CD4-positive, alpha-beta T cell treated with Interleukin-6 for 4 hours (primary cell): ENCODE measurements around the gene FANCG.

Experiments used
- DNase-seq: peaks from one replicate; pipeline ENCODE4 v3.0.0-alpha.2; 2020; ENCODE audit warnings: mixed read lengths

Gene FANCG

DNA sequence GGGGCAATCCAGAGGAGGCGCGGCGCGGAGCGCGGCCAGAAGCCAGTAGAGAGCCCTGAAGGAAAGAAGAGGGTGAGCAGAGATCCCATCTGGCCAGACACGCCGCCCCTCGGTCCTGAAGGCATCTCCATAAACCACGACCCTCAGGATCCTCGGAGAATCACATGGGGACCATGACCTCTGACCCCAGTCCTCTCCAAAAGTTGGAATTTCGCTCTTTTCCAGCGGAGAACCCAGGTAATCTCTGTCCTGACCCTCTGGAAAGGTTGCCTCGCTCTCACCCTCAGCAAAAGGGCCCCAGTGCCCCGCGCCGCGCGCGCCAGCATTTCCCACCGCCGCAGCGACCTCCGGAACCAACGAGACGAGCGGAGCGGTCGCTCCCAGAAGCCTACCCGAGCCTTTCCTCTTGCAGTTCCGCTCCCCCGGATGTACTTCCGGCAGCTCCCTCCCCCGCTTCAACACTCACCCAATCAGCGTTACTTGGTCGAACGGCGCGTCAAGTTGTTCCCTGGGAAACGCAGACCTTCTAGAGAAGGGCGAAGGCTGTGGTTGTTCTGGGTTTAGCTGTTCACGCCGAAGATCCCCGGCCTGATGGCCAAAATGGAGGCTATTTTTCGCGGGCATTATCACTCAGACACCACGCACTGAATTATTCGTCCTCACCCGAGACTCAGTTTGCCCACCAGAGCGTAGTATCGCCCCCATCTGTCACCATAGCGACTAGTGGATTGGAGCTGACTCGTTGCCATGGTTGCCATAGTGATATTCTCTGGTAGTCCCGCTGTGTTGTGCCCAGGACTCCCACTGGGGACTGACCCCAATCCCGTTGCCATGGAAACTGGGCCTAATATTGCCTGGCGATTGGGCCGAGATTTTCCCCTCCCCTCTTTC lies 23.3 kb upstream of the FANCG start, which contains the start of gene STOML2:
TSS of gene STOML2 (minus strand) at position 363 of the 891 bp plus-strand sequence. CDS start at position 326, 37 bp downstream.
- peak; percentile 93 for DNase-seq

DNA sequence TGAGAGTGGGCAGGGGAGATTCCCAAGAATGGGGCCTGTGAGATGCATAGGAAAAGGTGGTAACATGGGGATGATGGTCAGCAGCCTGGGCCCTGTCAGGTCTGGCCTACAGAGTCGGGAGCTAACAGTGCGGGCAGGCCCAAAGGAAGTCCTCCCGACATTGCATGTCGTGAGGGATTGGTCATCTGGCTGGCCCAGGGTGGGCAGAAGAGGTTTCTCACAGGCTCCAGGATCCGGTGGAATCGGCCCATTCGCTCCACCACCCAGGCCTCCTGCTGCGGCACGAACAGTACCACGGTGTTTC lies 22.7 kb upstream of the FANCG start:
- DNase-seq = no peak

DNA sequence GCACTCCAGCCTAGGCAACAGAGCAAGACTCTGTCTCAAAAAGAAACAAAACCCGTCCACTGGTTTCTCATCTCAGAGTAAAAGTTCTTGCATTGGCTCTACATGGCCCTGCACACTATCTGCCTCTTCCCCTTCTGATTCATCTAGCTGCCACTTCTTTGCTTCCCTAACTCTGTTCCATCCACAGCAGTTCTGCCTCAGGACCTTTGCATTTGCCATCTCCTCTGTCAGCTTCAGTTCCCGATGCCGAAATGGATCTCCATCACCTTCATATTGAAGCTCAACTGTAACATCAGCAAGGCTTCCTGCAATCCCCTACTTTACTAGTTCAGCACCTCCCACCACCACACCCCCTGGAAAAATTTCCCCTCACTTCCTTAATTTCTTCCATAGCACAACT lies 17.8 kb upstream of the FANCG start:
- no peak for DNase-seq

DNA sequence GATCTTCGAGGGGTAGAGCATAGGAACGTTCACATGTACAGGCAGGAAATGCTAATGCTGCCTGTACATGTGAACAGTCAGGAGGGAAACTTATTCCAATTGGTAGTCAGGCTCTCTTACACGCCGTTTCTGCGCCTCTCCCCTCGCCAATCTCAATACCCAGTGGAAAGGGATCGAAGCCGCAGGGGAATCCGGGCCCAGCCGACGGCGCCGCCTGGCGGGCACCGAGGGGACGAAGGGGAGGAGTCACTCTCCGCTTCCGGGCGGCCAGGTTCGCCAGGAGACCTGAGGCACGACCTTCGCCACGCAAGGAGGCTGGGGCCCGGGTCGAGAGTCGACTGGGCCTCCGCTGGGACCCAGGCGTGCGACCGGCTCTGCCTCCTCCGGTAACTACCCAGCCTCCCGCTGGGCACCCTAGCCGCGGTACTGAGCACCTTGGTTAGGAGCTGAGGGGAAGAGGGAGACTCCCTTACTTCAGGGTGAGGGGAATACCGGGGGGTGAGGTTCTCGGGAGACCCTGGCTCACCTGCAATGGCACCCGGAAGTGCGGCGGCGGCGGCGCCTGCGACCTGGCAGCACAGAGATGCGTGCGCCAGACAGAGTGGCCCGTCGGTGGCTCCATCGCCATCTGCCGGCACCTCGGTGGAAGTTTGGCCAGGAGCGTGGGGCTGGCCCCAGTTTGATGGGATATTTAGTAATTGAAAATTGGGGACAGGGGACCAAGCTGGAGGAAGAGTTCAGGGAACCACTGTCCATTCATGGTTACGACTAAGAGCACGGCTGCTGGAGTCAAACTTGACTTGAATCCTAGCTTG lies 16.5 kb upstream of the FANCG start, which contains the start of gene PIGO:
TSS of gene PIGO (minus strand) at position 557 of the 815 bp plus-strand sequence. CDS start 1,026 bp downstream, outside the sequence.
- DNase-seq = peak; percentile 94

DNA sequence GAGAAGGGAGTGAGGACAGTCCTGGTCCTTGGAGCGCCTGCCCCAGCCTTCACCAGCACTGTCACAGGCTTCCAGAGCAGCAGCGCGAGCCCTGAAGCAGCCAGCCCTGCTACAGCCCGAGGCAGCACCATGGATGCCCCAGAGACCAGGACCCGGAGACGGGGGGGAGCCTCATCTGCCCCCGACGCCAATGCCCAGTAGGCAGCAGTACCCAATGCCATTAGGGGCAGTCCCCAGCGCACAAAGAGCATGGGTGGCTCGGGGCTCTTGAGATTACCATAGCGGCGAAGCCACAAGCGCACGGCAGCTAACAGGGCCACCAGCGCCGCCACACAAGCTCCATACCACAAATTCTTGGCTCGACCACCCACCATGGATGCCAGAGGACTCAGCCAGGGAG lies 11.8 kb upstream of the FANCG start:
- DNase-seq = no peak

DNA sequence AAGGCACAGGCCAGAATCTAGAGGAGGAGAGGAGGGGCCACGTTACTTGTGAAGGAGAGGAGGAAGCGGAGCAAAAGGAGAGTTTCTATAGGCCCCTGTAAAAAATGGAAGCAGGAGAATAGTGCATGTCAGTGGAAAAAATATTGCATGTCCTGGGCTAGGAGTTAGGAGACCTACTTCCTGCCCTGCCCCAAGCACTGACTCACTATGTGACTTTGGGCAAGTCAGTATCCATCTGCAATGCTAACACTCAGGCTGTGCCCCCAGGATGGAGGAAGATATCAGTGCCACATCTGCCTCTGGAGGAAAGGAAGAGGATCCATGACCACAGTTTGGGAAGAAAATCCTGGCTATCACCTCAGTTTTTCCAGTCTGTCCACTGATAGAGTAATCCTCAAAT lies 9.7 kb upstream of the FANCG start:
- DNase-seq = no peak

DNA sequence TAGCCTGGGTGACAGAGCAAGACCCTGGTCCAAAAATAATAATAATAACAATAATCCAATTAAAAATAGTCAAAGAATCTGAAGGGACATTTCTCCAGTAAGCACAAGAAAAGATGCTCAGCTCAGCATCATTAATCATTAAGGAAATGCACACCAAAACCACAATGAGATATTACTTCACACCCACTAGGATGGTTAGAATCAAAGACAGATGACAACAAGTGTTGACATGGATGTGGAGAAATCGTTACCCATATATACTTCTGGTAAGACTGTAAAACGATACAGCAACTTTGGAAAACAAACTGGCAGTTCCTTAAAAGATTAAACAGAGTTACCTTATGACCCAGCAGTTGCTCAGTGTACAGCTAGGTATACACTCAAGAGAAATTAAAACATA lies 5.3 kb upstream of the FANCG start:
- DNase-seq = no peak

DNA sequence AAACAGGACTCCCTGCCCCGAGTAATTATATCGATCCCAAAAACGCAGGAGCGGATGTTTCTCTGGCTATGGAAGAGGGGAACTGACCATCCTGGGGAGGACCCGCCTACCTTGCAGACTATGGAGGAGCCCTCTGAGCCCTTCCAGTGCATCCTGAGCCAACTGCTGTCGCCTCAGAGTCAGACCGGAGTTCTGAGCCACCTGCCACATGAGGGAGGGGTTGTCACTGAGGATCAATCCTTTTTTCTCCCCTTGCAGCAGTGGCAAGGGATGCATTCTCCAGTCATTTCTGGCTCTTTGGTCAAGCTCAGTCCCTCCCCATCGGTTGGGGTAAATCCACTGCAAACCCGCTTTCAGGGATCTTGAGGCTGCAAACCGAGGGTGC lies 709 bp downstream of the FANCG start:
- no peak for DNase-seq

DNA sequence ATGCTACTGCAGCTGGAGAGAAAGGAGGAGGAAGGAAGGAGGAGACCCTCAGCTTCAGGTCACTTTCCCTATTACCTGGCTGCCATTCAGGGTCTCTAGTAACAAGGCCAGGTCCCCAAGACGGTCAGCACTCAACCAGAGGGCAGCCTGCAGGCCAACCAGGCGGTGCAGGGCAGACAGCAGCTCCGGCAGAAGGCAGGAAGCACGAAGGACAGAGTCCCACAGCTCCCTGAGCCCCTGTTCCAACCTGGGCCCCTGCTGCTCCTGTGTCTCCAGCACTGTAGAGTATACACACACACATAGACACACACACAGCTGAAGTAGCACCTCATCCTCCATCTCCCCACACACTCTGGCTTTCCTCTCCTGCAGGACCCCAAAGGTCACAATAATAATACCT lies 1.7 kb downstream of the FANCG start:
- no peak for DNase-seq

DNA sequence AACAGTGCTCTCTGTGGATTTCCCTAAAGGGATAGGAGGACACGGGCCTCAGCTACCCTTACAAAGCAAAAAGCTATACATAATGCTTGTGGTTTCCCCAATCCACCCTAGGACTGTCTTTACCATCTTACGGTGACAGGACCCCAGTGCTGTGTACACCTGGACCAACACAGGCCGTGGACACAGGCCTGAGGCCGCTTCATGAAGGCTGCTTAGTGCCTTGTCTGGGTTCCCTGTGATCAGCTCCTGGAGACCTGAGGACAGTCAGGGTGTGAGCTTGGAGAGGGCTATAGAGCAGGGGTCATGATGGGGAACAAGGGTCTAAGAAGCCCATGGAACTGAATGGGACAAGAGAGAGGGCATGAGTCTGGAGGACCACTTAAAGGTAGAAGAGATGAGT lies 2.9 kb downstream of the FANCG start:
- no peak for DNase-seq

DNA sequence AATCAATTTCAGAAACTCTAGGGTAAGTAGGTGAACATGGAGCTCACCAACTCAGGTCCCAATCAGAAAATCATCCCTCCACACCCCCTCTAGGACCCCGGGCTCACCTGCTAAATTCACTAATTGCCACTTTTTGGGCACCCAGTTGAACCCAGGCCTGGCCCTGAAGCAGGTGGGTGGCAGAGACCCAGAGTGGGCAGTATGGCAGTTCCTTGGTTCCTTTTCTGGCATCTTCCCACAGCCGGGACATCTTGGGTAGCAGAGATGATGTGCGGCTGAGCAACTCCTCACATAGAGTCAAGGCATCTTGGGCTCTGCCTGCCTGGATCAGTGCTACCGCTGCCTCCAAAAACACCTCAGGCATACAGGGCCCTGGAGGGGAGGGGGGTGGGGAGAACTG lies 4.4 kb downstream of the FANCG start:
- DNase-seq = no peak

DNA sequence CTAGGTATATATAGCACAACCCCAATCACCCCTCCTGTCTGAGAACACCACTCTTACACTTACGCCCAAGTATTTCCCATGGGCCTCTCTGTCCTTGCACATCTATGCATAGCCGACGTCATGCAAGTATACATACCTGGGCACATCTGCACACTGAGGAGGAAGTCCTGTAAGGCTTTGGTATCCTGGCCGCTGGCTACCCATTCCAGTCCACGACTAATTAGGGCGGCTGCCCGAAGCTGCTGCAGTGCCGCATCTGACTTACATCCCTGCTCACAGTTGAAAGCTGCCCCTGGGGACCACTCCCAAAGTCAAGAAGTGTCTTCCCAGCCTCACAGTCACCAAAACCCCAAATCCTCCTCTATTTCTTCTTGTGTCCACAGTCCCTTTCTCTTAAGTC lies 5.0 kb downstream of the FANCG start:
- no peak for DNase-seq

DNA sequence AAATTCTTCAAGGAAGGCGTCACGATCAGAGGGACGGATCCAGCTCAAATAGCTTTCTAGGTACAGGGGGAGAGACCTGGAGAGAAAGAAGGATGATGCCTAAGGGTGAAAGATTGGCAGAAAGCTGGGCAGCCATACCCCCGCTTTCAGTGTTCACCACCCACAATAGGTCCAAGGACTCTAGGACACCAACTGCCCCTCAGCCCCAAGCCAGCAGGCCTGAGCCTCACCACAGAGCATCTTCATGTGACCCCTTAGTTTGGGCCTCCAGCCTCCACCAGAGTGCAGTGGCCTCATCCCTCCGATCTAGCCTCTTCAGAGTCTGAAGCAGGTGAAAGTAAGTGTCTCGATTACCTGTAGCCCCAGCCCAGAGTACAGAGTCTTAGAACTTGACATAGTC lies 5.6 kb downstream of the FANCG start:
- no peak for DNase-seq

DNA sequence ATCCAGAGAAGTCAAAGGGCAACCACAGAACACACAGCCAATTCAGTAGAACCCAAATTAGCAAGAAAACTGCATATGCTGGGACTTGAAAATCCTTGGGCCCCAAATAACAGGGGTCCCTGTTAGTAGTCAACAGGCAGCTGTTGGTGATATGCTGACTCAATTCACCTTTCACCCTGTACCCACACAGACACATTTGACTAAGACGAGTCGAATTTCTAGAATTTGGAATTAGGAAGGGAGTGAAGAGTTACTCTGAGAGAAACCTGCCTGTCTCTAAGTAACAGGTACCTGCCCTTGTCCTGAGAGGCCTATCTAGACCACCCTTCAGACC lies 6.5 kb downstream of the FANCG start:
- no peak for DNase-seq

DNA sequence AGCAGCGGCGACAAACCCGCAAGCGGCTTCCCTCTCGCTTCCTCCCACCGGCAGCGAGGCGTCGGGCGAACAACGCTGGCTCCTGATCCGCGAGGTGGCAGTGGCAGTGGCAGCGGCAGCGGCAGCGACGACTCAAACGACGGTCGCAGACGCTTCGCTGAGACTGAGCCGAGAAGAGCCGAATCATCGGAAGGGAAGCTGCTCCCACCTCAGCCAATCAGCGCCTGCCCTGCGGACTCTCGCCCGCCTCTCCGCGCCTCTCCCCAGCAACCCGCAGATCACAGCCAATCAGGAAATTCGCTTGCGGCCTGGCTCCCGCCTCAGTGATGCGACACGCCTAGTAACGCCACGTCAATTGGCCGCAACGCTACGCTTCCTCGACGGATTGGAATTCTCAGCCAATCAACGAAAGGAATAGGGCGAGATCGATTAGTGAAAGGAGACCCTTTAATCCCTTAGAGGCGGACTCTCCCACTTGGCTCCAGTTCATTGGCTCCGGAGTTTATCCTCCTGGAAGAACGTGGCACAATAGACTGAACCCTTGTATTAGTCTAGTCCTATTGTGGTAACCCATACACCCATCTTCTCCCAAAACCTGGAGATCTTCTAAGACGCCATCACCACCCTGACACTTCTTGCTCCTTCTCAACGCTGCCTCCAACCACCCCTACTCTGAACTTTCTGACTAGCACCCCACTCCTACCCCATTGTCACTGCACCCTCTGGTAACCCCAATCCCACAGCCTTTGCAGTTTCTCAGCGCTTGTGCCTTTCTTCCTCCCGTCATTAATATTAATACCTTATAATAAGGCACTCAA lies 7.1 kb downstream of the FANCG start, which contains the start of gene VCP:
TSS of gene VCP (minus strand) at position 165 of the 818 bp plus-strand sequence. CDS start 272 bp downstream, outside the sequence.
- DNase-seq = peak; percentile 97

DNA sequence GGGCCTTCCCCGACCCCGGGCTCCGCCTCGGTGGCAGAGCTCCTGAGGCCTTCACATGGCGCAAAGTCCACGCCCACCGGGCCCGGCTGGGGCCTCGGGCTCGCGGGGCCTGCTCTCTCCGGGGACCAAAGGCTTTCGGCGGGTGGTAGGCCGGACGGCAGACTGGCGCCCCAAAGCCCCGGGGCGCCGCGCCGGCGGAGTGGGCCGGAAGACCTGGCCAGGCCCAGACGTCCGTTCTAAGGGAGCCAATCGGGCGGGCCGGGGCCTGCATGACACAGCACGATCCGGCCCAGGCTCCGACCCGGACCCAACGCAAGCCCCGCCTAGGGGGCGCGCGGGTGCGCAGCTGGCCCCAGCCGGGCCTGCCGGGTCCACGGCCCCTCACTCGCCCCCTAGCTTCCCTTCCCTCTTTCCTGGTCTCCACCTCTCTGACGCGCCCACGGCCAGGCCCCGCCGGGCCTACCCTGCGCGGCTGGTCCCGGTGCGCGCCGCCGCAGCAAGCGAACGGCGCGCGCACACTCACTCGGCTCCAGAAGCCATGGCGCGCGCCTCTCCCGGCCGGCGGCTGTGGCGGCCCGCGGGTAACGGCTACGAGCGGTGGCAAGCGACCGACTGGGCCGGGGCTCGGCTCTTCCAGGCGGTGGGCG lies 7.8 kb downstream of the FANCG start:
- DNase-seq = peak; percentile 76

DNA sequence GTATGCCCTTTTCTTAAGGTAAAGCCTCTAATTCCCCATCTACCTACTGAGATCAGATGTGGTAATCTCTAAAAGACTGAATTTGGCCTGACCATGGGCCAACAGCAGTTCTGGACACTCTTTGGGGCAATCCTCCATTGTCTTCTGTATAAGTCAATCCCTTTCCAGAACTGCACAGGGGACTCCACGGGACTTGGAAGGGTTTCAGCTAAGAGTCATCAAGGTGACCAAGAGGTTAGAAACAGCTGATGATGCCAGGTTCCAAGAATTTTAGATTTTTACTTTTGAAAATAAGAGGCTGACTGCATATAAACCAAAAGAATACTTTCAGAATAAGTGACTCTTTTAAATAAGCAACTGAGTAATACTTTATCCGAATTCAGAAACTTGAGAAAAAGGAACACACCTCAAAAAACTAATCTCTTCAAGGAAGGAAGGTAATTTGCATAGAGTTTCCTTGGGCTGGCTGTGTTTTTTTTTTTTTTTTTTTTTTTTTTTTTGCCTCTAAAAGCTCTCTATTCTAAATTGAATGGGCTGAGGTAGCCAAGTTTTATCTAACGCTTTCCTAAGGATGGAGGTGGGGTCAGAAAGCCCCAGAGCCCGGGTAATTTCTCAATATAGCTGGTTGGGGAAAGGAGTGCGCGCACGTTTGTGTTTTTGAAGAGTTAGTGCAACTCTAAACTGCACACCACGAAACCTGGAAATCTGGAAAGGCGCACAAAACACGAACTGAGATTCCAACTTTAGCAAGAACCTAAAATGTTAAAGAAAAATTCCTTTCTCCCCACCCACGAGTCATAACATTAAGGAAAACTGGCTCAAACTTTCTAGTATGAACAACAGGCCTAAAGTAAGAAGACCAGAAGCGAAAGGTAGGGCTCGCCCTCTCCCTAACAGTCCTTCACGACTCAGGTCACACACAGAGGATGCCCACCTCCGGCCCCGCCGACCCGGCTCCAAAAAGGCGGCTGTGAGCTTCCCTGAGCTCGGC lies 8.6 kb downstream of the FANCG start:
- no peak for DNase-seq

DNA sequence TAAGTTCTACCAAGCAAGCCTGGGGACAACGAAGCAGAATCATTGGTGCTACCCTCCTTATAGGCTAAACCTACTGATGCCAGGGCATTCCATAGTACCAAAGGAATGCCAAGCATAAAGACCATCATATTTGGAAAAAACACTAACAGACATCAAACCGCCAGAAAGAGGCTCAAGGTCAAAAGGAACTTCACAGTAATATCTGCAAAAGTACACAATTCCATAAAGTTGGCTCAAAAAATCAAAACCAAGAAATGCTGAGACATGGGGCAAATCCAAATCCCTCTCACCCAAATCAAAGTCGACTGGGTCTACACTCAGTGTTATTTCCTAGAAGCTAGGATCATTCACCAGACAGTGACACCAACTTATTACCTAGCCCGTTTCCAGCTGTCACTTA lies 10.7 kb downstream of the FANCG start:
- no peak for DNase-seq

DNA sequence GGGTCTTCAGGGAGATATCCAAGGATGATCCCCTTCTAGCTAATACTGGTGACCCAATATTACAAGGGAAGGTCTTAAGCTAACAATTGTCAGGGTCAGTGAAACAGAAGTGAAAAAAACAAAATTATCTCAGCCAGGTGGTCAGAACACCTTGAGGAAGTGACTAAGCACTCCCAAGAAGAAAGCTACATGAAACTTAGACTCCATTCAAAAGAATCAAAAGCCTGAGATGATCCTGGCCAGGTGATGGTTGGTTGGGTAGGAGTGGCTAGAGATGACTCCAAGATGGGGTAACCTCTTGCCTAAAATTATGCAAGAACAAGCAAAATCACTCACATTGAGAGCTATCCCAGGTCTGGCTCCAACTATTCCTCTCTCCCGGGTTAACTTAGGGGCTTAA lies 12.7 kb downstream of the FANCG start:
- DNase-seq = no peak

DNA sequence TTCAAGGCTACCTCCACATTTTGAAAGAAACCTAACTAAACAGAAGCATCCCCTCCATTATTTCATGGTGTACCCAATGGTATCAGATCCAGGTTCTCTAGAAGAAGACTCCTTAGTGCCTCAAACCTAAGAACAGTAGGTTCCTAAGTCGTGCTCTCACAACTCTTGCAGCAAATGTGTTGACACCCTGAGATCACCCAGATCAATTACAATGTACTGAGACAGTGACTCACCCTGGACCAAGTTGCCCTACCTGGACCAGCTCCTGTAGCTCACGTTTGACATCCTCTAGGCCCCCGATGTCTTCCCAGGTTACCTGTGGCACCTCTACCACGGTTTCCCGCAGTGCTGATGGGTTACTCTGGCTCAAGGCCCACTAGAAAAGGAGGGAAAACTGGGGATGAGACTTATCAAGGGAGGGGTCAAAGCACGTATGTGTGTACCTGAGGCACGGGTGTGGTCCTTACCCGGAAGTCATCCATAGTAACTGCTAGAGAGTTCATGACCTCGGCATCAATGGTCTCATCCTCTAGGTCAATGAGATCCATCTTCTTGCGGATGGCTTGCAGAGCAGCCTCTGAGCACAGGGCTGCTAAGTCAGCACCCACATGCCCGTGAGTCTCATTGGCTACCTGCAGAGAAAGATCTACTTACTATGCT lies 19.1 kb downstream of the FANCG start:
- no peak for DNase-seq

DNA sequence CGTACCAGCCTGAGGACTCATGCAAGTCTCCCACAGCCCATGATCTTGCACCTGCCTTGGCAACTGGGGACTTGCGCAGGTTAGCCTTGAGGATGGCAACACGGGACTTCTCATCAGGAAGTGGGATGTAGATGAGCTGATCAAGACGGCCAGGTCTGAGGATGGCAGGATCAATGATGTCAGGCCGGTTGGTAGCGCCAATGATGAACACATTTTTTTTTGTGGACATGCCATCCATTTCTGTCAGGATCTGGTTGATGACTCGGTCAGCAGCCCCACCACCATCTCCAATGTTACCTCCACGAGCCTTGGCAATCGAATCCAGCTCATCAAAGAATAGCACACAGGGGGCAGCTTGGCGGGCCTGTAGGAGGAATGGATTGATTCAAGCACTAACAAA lies 20.3 kb downstream of the FANCG start:
- no peak for DNase-seq
